ENCODE data around the gene DNAH14. TPM values are rescaled to one million over a fixed set of nuclear protein-coding genes. Genes with fewer than 3 reads are reported as not detected.

The DNAH14 gene
- total RNA-seq, 2 experiments from 2014 or later = 0.27 to 0.34 TPM

- ChIA-PET POLR2A (interaction anchor here (0.6 kb wide), 1 partner anchor 333 kb away, joined by 3 read pairs; no protein-coding TSS in a partner anchor), CTCF (no interaction called here)
- DNase-seq (no peak), ATAC-seq (ENCODE audit: poor library complexity) (no peak)
- Mint-ChIP-seq H3K4me1 (ENCODE audit: low read depth) (no peaks in the 10 kb centered on the region), H3K36me3 (ENCODE audit: low read depth) (no peaks in the 10 kb centered on the region), H3K27me3 (peaks cover 25% of the 10 kb centered on the region), H3K9me3 (peaks cover 6% of the 10 kb centered on the region), H3K4me3 (no peak overlapping the region), H3K27ac (no peak overlapping the region)
- Histone ChIP-seq H3K4me1 (ENCODE audit: insufficient read depth, low read length) (no peaks in the 10 kb centered on the region), H3K9me3 (ENCODE audit: control insufficient read depth in 1 of 2, insufficient read depth in 1 of 2, low read length in 2 of 2) (peaks cover 8 to 10% of the 10 kb centered on the region in 2 experiments), H3K27ac (ENCODE audit: low read depth in 1 of 2, low read length in 2 of 2) (no peak overlapping the region), H3K36me3 (ENCODE audit: insufficient read depth, low read length) (no peaks in the 10 kb centered on the region), H3K27me3 (ENCODE audit: control insufficient read depth in 1 of 2, insufficient read depth in 2 of 2, low read length in 2 of 2) (peaks cover 10% of the 10 kb centered on the region in 2 experiments), H3K4me3 (ENCODE audit: low read length) (no peak overlapping the region)
- intact Hi-C loops (cut with DNase I, micrococcal nuclease) = no loop called here
- no peak for TF ChIP-seq CTCF (IDR thresholded peaks at IDR 0.05)
These were observed 348.0 kb downstream of the DNAH14 start for GRCh38 chr1:225277445-225277844.

- Histone ChIP-seq H3K4me3 (ENCODE audit: low read length) (no peak overlapping the region), H3K36me3 (ENCODE audit: insufficient read depth, low read length) (no peaks in the 10 kb centered on the region), H3K9me3 (ENCODE audit: control insufficient read depth in 1 of 2, insufficient read depth in 1 of 2, low read length in 2 of 2) (peaks cover 8 to 10% of the 10 kb centered on the region in 2 experiments), H3K4me1 (ENCODE audit: insufficient read depth, low read length) (no peaks in the 10 kb centered on the region), H3K27ac (ENCODE audit: low read depth in 1 of 2, low read length in 2 of 2) (no peak overlapping the region), H3K27me3 (ENCODE audit: control insufficient read depth in 1 of 2, insufficient read depth in 2 of 2, low read length in 2 of 2) (peaks cover 3 to 6% of the 10 kb centered on the region in 2 experiments)
- Mint-ChIP-seq H3K9me3 (peaks cover 6% of the 10 kb centered on the region), H3K4me1 (ENCODE audit: low read depth) (no peaks in the 10 kb centered on the region), H3K4me3 (no peak overlapping the region), H3K27ac (no peak overlapping the region), H3K27me3 (peaks cover 19% of the 10 kb centered on the region), H3K36me3 (ENCODE audit: low read depth) (no peaks in the 10 kb centered on the region)
- intact Hi-C loops (cut with DNase I, micrococcal nuclease) = no loop called here
- ChIA-PET CTCF (interaction anchor here (0.7 kb wide), 1 partner anchor 45 kb away, joined by 3 read pairs; no protein-coding TSS in a partner anchor), POLR2A (no interaction called here)
- no peak for TF ChIP-seq CTCF (IDR thresholded peaks at IDR 0.05)
- no peak for DNase-seq
- no peak for ATAC-seq (ENCODE audit: poor library complexity)
These were observed 351.1 kb downstream of the DNAH14 start for GRCh38 chr1:225280563-225280962.

GRCh38 chr1:225290244-225290643 lies 360.8 kb downstream of the DNAH14 start:
- H3K27ac ChIP-seq (ENCODE audit: low read depth in 1 of 2, low read length in 2 of 2) = no peak overlapping the region
- H3K36me3 ChIP-seq (ENCODE audit: insufficient read depth, low read length) = no peaks in the 10 kb centered on the region
- peaks cover 12% of the 10 kb centered on the region for H3K27me3 Mint-ChIP-seq
- no peaks in the 10 kb centered on the region for H3K4me1 Mint-ChIP-seq (ENCODE audit: low read depth)
- H3K4me1 ChIP-seq (ENCODE audit: insufficient read depth, low read length) = no peaks in the 10 kb centered on the region
- TF ChIP-seq CTCF (IDR thresholded peaks at IDR 0.05) = no peak
- ChIA-PET POLR2A (no interaction called here), CTCF (no interaction called here)
- intact Hi-C loops (cut with DNase I, micrococcal nuclease) = no loop called here
- DNase-seq (no peak), ATAC-seq (ENCODE audit: poor library complexity) (no peak)
- no peak overlapping the region for H3K4me3 ChIP-seq (ENCODE audit: low read length)
- peaks cover 6% of the 10 kb centered on the region for H3K9me3 Mint-ChIP-seq
- peaks cover 0 to 15% of the 10 kb centered on the region in 2 experiments for H3K9me3 ChIP-seq (ENCODE audit: control insufficient read depth in 1 of 2, insufficient read depth in 1 of 2, low read length in 2 of 2)
- H3K27ac Mint-ChIP-seq = no peak overlapping the region
- H3K27me3 ChIP-seq (ENCODE audit: control insufficient read depth in 1 of 2, insufficient read depth in 2 of 2, low read length in 2 of 2) = no peaks in the 10 kb centered on the region
- H3K36me3 Mint-ChIP-seq (ENCODE audit: low read depth) = peaks cover 6% of the 10 kb centered on the region
- no peak overlapping the region for H3K4me3 Mint-ChIP-seq

Data from CD4-positive, alpha-beta T cell (primary cell).